ENCODE data around the gene ABCC4.

Gene ABCC4

GRCh38 chr13:95153647-95154412 is 147.4 kb downstream of the ABCC4 start:
- peak; percentile 27 for DNase-seq (ENCODE audit: low spot score)
- peaks cover 2% of the 10 kb centered on the region for H3K36me3 Mint-ChIP-seq (ENCODE audit: low read depth)
- no peak overlapping the region for H3K4me3 Mint-ChIP-seq
- no peak overlapping the region for H3K27ac Mint-ChIP-seq
- peaks cover 5% of the 10 kb centered on the region for H3K4me1 Mint-ChIP-seq (ENCODE audit: low read depth)
- no peaks in the 10 kb centered on the region for H3K27me3 Mint-ChIP-seq (ENCODE audit: low read depth)
- no peaks in the 10 kb centered on the region for H3K9me3 Mint-ChIP-seq

DNA sequence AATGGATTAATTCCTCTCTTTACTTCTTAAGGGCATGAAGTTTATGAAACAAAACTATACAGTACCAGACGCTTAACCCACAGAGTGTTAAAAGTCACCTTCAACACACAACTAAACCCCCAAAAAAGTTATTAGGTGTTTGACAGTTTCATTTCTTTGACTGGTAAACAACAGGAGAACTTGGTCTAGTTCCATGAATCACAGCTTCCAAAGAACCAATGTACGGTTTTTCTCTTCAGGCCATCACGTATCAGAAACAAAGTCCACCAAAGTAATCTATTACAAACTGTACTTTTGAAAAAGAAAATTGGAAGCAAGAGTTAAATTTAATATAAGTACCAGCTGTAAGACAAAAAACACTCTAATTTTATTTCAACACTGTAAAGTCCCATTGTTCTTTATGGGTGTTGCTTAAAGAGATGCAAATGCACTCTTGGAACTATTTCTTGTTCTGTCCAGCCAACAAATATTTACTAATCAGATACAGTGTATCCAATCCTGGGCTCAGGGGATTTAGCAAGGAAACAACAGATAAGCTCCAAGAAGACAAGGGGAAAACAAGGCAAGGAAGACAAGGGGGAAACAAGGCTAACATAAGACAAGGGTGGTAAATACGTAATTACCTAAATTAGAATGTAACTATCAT is 149.2 kb downstream of the ABCC4 start:
- no peak for DNase-seq (ENCODE audit: low spot score)
- no peak overlapping the region for H3K27ac Mint-ChIP-seq
- no peaks in the 10 kb centered on the region for H3K9me3 Mint-ChIP-seq
- H3K27me3 Mint-ChIP-seq (ENCODE audit: low read depth) = no peaks in the 10 kb centered on the region
- no peak overlapping the region for H3K4me3 Mint-ChIP-seq
- H3K4me1 Mint-ChIP-seq (ENCODE audit: low read depth) = peaks cover 5% of the 10 kb centered on the region
- H3K36me3 Mint-ChIP-seq (ENCODE audit: low read depth) = peaks cover 2% of the 10 kb centered on the region

- H3K4me3 Mint-ChIP-seq = no peak overlapping the region
- H3K27ac Mint-ChIP-seq = no peak overlapping the region
- H3K27me3 Mint-ChIP-seq (ENCODE audit: low read depth) = no peaks in the 10 kb centered on the region
- DNase-seq (ENCODE audit: low spot score) = no peak
- no peaks in the 10 kb centered on the region for H3K9me3 Mint-ChIP-seq
- H3K4me1 Mint-ChIP-seq (ENCODE audit: low read depth) = peaks cover 5% of the 10 kb centered on the region
- H3K36me3 Mint-ChIP-seq (ENCODE audit: low read depth) = peaks cover 4% of the 10 kb centered on the region
These were observed 150.7 kb downstream of the ABCC4 start for GRCh38 chr13:95150555-95150954.

DNA sequence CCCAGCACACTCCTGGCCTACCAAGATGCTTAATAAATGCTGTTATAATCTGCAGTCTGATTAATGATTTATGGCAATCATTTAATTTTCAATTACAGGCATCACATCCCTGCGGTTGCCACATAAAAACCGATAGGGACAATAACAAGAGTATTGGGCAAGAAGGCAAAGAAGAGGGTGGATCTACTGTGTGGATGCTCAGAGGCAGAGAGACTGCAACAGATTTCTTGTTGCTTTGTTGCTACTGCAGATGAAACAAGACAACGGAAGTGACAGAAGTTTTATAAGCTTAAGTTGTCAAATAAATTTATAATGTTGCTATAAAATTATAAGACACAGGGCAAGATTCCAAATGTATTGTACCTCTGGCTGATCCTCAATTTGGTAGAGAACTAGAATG is 154.8 kb downstream of the ABCC4 start:
- Mint-ChIP-seq H3K4me1 (ENCODE audit: low read depth) (peaks cover 4% of the 10 kb centered on the region), H3K9me3 (peaks cover 10% of the 10 kb centered on the region), H3K27ac (no peak overlapping the region), H3K27me3 (ENCODE audit: low read depth) (no peaks in the 10 kb centered on the region), H3K36me3 (ENCODE audit: low read depth) (peaks cover 16% of the 10 kb centered on the region), H3K4me3 (no peak overlapping the region)
- no peak for DNase-seq (ENCODE audit: low spot score)

GRCh38 chr13:95145587-95145986 is 155.7 kb downstream of the ABCC4 start:
- Mint-ChIP-seq H3K27ac (no peak overlapping the region), H3K27me3 (ENCODE audit: low read depth) (no peaks in the 10 kb centered on the region), H3K36me3 (ENCODE audit: low read depth) (peaks cover 24% of the 10 kb centered on the region), H3K4me3 (no peak overlapping the region), H3K9me3 (peaks cover 10% of the 10 kb centered on the region), H3K4me1 (ENCODE audit: low read depth) (peaks cover 4% of the 10 kb centered on the region)
- DNase-seq (ENCODE audit: low spot score) = no peak

DNA sequence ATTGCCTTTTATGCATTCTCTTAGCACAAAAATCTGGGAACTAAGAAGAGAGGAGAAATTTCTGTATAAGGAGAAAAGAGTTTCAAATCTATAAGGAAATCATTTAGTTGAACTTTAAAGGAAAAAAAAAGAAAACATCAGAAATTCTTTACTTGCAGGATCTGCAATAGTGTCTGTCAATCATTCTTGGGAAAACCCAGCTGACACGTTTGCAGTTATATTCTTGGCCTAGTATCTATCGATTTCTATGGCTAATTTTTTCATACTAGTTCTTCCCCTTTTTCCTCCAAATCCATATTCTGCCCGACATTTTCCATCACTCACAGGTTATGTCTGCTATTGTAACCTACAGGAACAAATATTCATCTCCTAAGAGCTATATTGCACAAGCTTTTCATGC is 160.7 kb downstream of the ABCC4 start:
- H3K4me3 Mint-ChIP-seq = no peak overlapping the region
- peaks cover 8% of the 10 kb centered on the region for H3K4me1 Mint-ChIP-seq (ENCODE audit: low read depth)
- H3K27ac Mint-ChIP-seq = no peak overlapping the region
- H3K9me3 Mint-ChIP-seq = peaks cover 10% of the 10 kb centered on the region
- H3K27me3 Mint-ChIP-seq (ENCODE audit: low read depth) = no peaks in the 10 kb centered on the region
- peaks cover 32% of the 10 kb centered on the region for H3K36me3 Mint-ChIP-seq (ENCODE audit: low read depth)
- DNase-seq (ENCODE audit: low spot score) = no peak

- H3K27ac Mint-ChIP-seq = no peak overlapping the region
- peaks cover 4% of the 10 kb centered on the region for H3K4me1 Mint-ChIP-seq (ENCODE audit: low read depth)
- no peak overlapping the region for H3K4me3 Mint-ChIP-seq
- H3K27me3 Mint-ChIP-seq (ENCODE audit: low read depth) = no peaks in the 10 kb centered on the region
- peaks cover 20% of the 10 kb centered on the region for H3K36me3 Mint-ChIP-seq (ENCODE audit: low read depth)
- H3K9me3 Mint-ChIP-seq = no peaks in the 10 kb centered on the region
- DNase-seq (ENCODE audit: low spot score) = no peak
These were observed 162.2 kb downstream of the ABCC4 start for GRCh38 chr13:95138876-95139585.

DNA sequence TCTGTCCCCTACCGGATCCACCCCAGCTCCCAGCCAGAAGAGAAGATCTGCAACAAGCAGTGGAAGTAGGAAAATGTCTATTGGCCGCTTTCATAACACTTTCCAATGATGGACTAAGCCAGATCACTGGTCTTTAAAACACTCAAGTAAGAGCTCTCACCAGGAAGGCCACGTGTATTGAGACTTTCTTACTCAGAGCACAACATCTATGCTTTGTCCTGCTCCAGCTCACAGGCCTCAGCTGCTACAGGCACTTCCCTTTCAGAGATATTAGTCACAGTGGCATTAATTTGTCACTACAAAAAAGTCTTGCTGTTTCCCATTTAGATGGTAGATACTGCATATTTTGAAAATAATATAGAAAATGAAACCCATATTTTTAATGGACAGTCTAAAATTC is 164.2 kb downstream of the ABCC4 start:
- Mint-ChIP-seq H3K27ac (no peak overlapping the region), H3K36me3 (ENCODE audit: low read depth) (peaks cover 18% of the 10 kb centered on the region), H3K27me3 (ENCODE audit: low read depth) (no peaks in the 10 kb centered on the region), H3K4me1 (ENCODE audit: low read depth) (peaks cover 4% of the 10 kb centered on the region), H3K9me3 (no peaks in the 10 kb centered on the region), H3K4me3 (no peak overlapping the region)
- DNase-seq (ENCODE audit: low spot score) = no peak

DNA sequence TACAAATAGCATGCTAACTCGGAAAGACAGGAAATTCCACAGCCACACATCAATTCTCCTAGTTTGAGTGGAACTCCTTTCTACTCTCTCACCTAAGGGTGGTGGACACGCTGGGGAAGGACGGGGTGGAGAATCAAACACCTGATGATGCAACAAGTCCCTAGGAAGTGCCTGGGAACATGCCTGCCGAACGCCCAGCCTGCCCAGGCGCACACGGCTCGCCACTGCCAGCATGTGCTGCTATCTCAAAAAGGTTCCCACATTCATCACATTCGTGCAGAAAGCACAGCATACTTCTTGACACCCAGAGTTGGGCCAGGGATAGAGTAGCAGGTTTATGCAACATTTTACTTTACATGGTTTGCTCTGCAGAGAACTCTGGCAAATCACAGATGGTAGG is 164.6 kb downstream of the ABCC4 start:
- Mint-ChIP-seq H3K9me3 (no peaks in the 10 kb centered on the region), H3K36me3 (ENCODE audit: low read depth) (peaks cover 18% of the 10 kb centered on the region), H3K4me3 (no peak overlapping the region), H3K4me1 (ENCODE audit: low read depth) (peaks cover 4% of the 10 kb centered on the region), H3K27ac (no peak overlapping the region), H3K27me3 (ENCODE audit: low read depth) (no peaks in the 10 kb centered on the region)
- DNase-seq (ENCODE audit: low spot score) = no peak

DNA sequence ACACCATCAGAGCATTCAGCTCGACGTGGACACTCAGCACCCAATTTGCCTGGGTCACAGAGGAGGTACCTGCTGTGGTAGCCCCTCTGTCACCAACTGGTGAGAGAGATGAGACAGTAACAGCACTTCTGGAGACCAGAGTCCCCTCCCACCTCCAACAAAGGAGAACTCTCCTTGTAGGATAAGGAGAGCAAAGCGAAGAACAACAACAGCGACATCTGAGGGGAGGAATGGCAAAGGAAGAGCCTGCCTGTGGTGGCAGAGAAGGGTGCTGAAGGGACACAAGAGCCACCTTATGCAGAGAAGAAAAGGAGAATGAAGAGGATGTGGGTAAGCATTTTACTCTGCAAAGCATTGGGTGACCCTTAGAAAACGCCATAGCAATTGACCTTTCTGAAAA is 167.8 kb downstream of the ABCC4 start:
- Mint-ChIP-seq H3K36me3 (ENCODE audit: low read depth) (no peaks in the 10 kb centered on the region), H3K4me3 (no peak overlapping the region), H3K27me3 (ENCODE audit: low read depth) (no peaks in the 10 kb centered on the region), H3K27ac (no peak overlapping the region), H3K9me3 (no peaks in the 10 kb centered on the region), H3K4me1 (ENCODE audit: low read depth) (peaks cover 4% of the 10 kb centered on the region)
- no peak for DNase-seq (ENCODE audit: low spot score)

DNA sequence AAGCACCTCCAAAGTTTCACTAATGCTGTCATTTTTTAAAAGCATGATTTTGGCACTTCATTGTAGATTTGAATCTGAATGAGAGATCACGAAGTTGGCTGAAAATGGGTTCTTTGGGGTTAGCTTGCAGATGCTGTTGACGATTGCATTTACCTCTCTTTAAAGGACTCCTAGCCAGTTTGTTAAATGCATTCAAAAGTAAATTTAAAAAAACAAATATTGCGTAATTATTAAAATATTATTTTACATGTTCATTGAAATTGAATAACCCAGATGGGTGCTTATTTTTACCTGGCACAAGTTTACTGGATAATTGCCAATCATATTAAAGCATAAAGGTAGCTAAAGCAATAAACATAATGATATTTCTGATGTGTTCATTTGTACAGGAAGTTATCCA is 172.2 kb downstream of the ABCC4 start:
- no peak overlapping the region for H3K4me3 Mint-ChIP-seq
- DNase-seq (ENCODE audit: low spot score) = no peak

DNA sequence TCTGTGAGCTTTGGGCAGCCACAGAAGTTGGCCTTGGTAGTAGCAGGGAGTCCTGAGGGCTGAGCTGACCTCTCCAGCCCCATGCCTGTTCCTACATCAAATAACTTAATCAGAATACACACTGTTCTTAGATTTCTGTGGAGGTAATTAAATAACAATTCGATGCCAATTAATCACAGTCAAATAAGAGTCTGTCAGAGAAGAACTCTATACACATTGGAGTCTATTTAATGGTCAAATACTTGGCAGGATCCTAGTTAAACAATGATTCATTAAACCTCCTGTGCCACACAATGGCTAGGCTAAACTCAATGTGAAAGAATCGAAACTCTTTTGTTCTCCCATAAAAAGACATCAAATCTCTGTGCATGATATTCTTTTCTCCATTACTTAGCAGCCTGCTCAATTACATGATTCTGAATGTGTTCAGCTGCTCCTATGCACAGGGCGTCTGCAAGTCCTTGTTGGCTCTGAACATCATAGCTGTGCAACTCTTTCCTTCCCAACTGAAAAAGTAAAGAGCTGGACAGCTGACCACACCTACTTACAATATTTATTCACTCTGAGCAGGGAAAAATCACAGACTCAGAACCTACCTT is 173.1 kb downstream of the ABCC4 start:
- no peak overlapping the region for H3K27ac Mint-ChIP-seq
- H3K27me3 Mint-ChIP-seq (ENCODE audit: low read depth) = no peaks in the 10 kb centered on the region
- no peak overlapping the region for H3K4me3 Mint-ChIP-seq
- H3K4me1 Mint-ChIP-seq (ENCODE audit: low read depth) = no peaks in the 10 kb centered on the region
- H3K36me3 Mint-ChIP-seq (ENCODE audit: low read depth) = no peaks in the 10 kb centered on the region
- no peak for DNase-seq (ENCODE audit: low spot score)
- H3K9me3 Mint-ChIP-seq = no peaks in the 10 kb centered on the region

More for the DNA sequence above, 172.2 kb downstream of the ABCC4 start:
- Mint-ChIP-seq H3K27ac (no peak overlapping the region), H3K27me3 (ENCODE audit: low read depth) (no peaks in the 10 kb centered on the region), H3K9me3 (no peaks in the 10 kb centered on the region), H3K36me3 (ENCODE audit: low read depth) (no peaks in the 10 kb centered on the region), H3K4me1 (ENCODE audit: low read depth) (no peaks in the 10 kb centered on the region)

GRCh38 chr13:95124959-95125358 is 176.3 kb downstream of the ABCC4 start:
- Mint-ChIP-seq H3K36me3 (ENCODE audit: low read depth) (peaks cover 4% of the 10 kb centered on the region), H3K4me1 (ENCODE audit: low read depth) (peaks cover 7% of the 10 kb centered on the region), H3K27me3 (ENCODE audit: low read depth) (no peaks in the 10 kb centered on the region), H3K4me3 (no peak overlapping the region), H3K9me3 (no peaks in the 10 kb centered on the region), H3K27ac (no peak overlapping the region)
- DNase-seq (ENCODE audit: low spot score) = no peak

- peaks cover 4% of the 10 kb centered on the region for H3K36me3 Mint-ChIP-seq (ENCODE audit: low read depth)
- no peak overlapping the region for H3K27ac Mint-ChIP-seq
- no peaks in the 10 kb centered on the region for H3K9me3 Mint-ChIP-seq
- H3K4me1 Mint-ChIP-seq (ENCODE audit: low read depth) = peaks cover 7% of the 10 kb centered on the region
- H3K27me3 Mint-ChIP-seq (ENCODE audit: low read depth) = no peaks in the 10 kb centered on the region
- DNase-seq (ENCODE audit: low spot score) = no peak
- H3K4me3 Mint-ChIP-seq = no peak overlapping the region
These were observed 177.5 kb downstream of the ABCC4 start for GRCh38 chr13:95123726-95124125.

Measured in T-helper 2 cell treated with Interferon-gamma antibody and Interleukin-4, amounts not matched to agents 5 μg/mL and 100 μg/mL, for 36 hours (primary cell).